ENCODE results near the gene DPP10.

DPP10 gene

DNA sequence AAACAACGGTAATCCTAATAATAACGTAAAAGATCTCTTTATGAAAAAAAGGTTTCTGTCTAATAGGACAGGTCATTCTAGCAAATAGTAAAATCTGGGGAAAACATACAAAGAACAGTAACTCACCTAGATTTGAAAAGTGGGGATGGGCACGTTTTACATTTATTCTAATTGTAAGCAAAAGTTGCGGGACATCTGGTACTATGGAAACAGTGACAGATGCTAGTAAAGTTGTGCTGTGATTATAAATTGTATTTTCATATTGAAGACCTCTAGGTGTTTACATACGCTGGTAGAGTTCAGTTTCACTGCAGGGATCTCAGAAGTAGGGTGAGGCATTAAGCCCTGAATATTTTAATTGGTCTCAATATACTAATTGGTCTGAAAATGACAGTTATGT lies 422.5 kb downstream of the DPP10 start:
- TF ChIP-seq FOXM1 (IDR thresholded peaks at IDR 0.05; ENCODE audit: borderline replicate concordance, low read depth) (no peak), CEBPB (IDR thresholded peaks at IDR 0.05) (no peak), RAD21 (IDR thresholded peaks at IDR 0.05; ENCODE audit: low read depth) (no peak), TAF1 (IDR thresholded peaks at IDR 0.05; ENCODE audit: low read depth) (no peak)
- TF ChIP-seq, protein P1, sequence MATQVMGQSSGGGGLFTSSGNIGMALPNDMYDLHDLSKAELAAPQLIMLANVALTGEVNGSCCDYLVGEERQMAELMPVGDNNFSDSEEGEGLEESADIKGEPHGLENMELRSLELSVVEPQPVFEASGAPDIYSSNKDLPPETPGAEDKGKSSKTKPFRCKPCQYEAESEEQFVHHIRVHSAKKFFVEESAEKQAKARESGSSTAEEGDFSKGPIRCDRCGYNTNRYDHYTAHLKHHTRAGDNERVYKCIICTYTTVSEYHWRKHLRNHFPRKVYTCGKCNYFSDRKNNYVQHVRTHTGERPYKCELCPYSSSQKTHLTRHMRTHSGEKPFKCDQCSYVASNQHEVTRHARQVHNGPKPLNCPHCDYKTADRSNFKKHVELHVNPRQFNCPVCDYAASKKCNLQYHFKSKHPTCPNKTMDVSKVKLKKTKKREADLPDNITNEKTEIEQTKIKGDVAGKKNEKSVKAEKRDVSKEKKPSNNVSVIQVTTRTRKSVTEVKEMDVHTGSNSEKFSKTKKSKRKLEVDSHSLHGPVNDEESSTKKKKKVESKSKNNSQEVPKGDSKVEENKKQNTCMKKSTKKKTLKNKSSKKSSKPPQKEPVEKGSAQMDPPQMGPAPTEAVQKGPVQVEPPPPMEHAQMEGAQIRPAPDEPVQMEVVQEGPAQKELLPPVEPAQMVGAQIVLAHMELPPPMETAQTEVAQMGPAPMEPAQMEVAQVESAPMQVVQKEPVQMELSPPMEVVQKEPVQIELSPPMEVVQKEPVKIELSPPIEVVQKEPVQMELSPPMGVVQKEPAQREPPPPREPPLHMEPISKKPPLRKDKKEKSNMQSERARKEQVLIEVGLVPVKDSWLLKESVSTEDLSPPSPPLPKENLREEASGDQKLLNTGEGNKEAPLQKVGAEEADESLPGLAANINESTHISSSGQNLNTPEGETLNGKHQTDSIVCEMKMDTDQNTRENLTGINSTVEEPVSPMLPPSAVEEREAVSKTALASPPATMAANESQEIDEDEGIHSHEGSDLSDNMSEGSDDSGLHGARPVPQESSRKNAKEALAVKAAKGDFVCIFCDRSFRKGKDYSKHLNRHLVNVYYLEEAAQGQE (IDR thresholded peaks at IDR 0.05; ENCODE audit: low read depth), result no peak

DNA sequence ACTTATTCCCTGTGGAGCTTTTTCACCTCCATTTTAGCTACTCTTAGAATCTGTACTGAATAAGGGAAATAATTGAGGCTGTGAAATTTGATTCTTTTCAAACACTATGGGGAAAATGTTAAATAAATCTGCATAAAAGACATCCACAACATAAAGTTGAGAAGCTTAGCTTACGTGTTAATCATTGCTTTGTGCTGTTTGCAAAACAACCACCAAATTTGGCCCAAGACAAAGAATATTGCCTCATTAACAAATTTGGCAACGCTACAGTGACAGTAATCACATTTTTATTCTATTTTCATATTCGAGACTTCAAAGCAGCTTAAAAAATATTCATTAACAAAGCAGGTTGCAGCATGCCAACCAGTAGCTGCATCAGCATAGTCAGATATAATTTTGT lies 437.6 kb downstream of the DPP10 start:
- TF ChIP-seq CREB1 (IDR thresholded peaks at IDR 0.05; ENCODE audit: low read depth), result no peak
- TF ChIP-seq TEAD4 (IDR thresholded peaks at IDR 0.05), result no peak
- no peak for TF ChIP-seq ZBTB7A (IDR thresholded peaks at IDR 0.05; ENCODE audit: low read depth)
- no peak for TF ChIP-seq EP300 (IDR thresholded peaks at IDR 0.05; ENCODE audit: borderline replicate concordance)
- TF ChIP-seq, protein P1 (IDR thresholded peaks at IDR 0.05; ENCODE audit: low read depth), result no peak
- TF ChIP-seq CEBPB (IDR thresholded peaks at IDR 0.05), result no peak
- TF ChIP-seq FOXM1 (IDR thresholded peaks at IDR 0.05; ENCODE audit: borderline replicate concordance, low read depth), result no peak
- no peak for TF ChIP-seq RAD21 (IDR thresholded peaks at IDR 0.05; ENCODE audit: low read depth)
- no peak for TF ChIP-seq NFIC (IDR thresholded peaks at IDR 0.05)
- TF ChIP-seq YY1 (IDR thresholded peaks at IDR 0.05; ENCODE audit: low read depth), result no peak
- TF ChIP-seq, protein P2, sequence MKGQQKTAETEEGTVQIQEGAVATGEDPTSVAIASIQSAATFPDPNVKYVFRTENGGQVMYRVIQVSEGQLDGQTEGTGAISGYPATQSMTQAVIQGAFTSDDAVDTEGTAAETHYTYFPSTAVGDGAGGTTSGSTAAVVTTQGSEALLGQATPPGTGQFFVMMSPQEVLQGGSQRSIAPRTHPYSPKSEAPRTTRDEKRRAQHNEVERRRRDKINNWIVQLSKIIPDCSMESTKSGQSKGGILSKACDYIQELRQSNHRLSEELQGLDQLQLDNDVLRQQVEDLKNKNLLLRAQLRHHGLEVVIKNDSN (IDR thresholded peaks at IDR 0.05), result no peak

DNA sequence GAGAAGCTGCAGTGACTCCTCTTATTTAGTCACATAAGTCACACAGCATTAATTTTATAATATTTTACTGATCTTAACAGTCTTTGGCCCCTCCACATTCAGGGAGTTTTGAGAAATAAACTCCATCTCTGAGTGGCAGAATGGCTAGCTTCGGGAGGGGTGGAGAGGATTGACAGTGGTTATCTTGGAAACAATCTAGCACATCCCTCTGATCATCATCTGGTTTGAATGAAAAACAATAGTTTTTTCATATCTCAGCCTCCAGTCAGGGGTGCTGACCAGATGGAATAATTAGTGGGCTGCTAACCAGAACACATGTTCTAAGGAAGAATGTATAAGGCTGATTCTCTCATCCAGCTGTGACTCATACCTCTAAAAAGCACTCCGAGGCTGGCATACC lies 477.5 kb downstream of the DPP10 start:
- TF ChIP-seq, protein P2 (IDR thresholded peaks at IDR 0.05), result no peak
- TF ChIP-seq TCF12 (IDR thresholded peaks at IDR 0.05; ENCODE audit: low read depth) (no peak), CEBPB (IDR thresholded peaks at IDR 0.05) (no peak), EGR1 (IDR thresholded peaks at IDR 0.05) (no peak), YY1 (IDR thresholded peaks at IDR 0.05; ENCODE audit: low read depth) (no peak), TAF1 (IDR thresholded peaks at IDR 0.05; ENCODE audit: low read depth) (no peak), CREB1 (IDR thresholded peaks at IDR 0.05; ENCODE audit: low read depth) (no peak), ZBTB7A (IDR thresholded peaks at IDR 0.05; ENCODE audit: low read depth) (no peak), EP300 (IDR thresholded peaks at IDR 0.05; ENCODE audit: borderline replicate concordance) (no peak), RAD21 (IDR thresholded peaks at IDR 0.05; ENCODE audit: low read depth) (no peak), FOXM1 (IDR thresholded peaks at IDR 0.05; ENCODE audit: borderline replicate concordance, low read depth) (no peak), TEAD4 (IDR thresholded peaks at IDR 0.05) (no peak), NFIC (IDR thresholded peaks at IDR 0.05) (no peak)
- TF ChIP-seq, protein P3, sequence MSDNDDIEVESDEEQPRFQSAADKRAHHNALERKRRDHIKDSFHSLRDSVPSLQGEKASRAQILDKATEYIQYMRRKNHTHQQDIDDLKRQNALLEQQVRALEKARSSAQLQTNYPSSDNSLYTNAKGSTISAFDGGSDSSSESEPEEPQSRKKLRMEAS (IDR thresholded peaks at IDR 0.05), result no peak
- TF ChIP-seq, protein P1 (IDR thresholded peaks at IDR 0.05; ENCODE audit: low read depth), result no peak

DNA sequence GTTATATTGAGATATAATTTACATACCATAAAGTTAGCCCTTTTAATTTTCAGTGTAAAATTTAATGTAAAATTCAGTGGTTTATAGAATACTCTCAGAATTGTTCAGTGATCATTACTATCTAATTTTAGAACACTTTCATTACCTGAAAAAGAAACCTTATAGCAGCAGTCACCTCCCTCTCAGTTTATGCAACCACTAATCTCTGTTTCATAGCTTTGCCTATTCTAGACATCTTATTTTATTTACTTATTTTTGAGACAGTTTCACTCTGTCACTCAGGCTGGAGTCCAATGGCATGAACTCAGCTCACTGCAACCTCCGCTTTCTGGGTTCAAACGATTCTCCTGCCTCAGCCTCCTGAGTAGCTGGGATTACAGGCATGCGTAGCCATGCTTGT lies 479.6 kb downstream of the DPP10 start:
- TF ChIP-seq ZBTB7A (IDR thresholded peaks at IDR 0.05; ENCODE audit: low read depth) (no peak), TEAD4 (IDR thresholded peaks at IDR 0.05) (no peak), CEBPB (IDR thresholded peaks at IDR 0.05) (no peak), EGR1 (IDR thresholded peaks at IDR 0.05) (no peak), CREB1 (IDR thresholded peaks at IDR 0.05; ENCODE audit: low read depth) (no peak), TCF12 (IDR thresholded peaks at IDR 0.05; ENCODE audit: low read depth) (no peak), YY1 (IDR thresholded peaks at IDR 0.05; ENCODE audit: low read depth) (no peak), RAD21 (IDR thresholded peaks at IDR 0.05; ENCODE audit: low read depth) (no peak), TAF1 (IDR thresholded peaks at IDR 0.05; ENCODE audit: low read depth) (no peak), FOXM1 (IDR thresholded peaks at IDR 0.05; ENCODE audit: borderline replicate concordance, low read depth) (no peak), EP300 (IDR thresholded peaks at IDR 0.05; ENCODE audit: borderline replicate concordance) (no peak), NFIC (IDR thresholded peaks at IDR 0.05) (no peak)
- TF ChIP-seq, protein P3 (IDR thresholded peaks at IDR 0.05), result no peak
- TF ChIP-seq, protein P2 (IDR thresholded peaks at IDR 0.05), result no peak
- TF ChIP-seq, protein P1 (IDR thresholded peaks at IDR 0.05; ENCODE audit: low read depth), result no peak

Measured in Ishikawa (cell line).